Measurements from ENCODE around the gene NUDT5.
"Not testable (repeated sequence)": the region's sequence is repeated elsewhere in the genome, so short reads cannot be mapped to it uniquely, and the experiment has no call there.

Gene NUDT5

GRCh38 chr10:12195603-12196506 lies at the start of gene NUDT5, which contains the start of gene CDC123:
Gene NUDT5 (minus strand): TSS chr10:12195891. CDS start chr10:12186291, 9,600 bp downstream.
Gene CDC123 (plus strand): TSS chr10:12196188. CDS start chr10:12196246, 58 bp downstream.
- DNase-seq = peak; percentile 93

GRCh38 chr10:12243864-12244620 lies 48.4 kb upstream of the NUDT5 start:
- DNase-seq = no peak

GRCh38 chr10:12241810-12242529 lies 46.3 kb upstream of the NUDT5 start:
- DNase-seq = peak; percentile 34

- DNase-seq = no peak
These were observed 43.1 kb upstream of the NUDT5 start for GRCh38 chr10:12238821-12239220.

- DNase-seq = no peak
These were observed 41.9 kb upstream of the NUDT5 start for GRCh38 chr10:12237265-12238220.

- DNase-seq = no peak
These were observed 40.1 kb upstream of the NUDT5 start for GRCh38 chr10:12235796-12236195.

- no peak for DNase-seq
These were observed 39.5 kb upstream of the NUDT5 start for GRCh38 chr10:12235116-12235694.

GRCh38 chr10:12234687-12235086 lies 39.0 kb upstream of the NUDT5 start:
- not testable (repeated sequence) for DNase-seq

GRCh38 chr10:12228851-12229250 lies 33.2 kb upstream of the NUDT5 start:
- DNase-seq = no peak

GRCh38 chr10:12226438-12226837 lies 30.7 kb upstream of the NUDT5 start:
- DNase-seq = not testable (repeated sequence)

GRCh38 chr10:12225444-12225843 lies 29.8 kb upstream of the NUDT5 start:
- no peak for DNase-seq

- no peak for DNase-seq
These were observed 25.9 kb upstream of the NUDT5 start for GRCh38 chr10:12221323-12222298.

GRCh38 chr10:12218991-12219390 lies 23.3 kb upstream of the NUDT5 start:
- DNase-seq = no peak

- DNase-seq = no peak
These were observed 19.1 kb upstream of the NUDT5 start for GRCh38 chr10:12214763-12215218.

GRCh38 chr10:12214093-12214492 lies 18.4 kb upstream of the NUDT5 start:
- DNase-seq = no peak

GRCh38 chr10:12213621-12214020 lies 17.9 kb upstream of the NUDT5 start:
- DNase-seq = no peak

- no peak for DNase-seq
These were observed 16.8 kb upstream of the NUDT5 start for GRCh38 chr10:12212454-12212853.

GRCh38 chr10:12208460-12208859 lies 12.8 kb upstream of the NUDT5 start:
- DNase-seq = no peak

- no peak for DNase-seq
These were observed 11.4 kb upstream of the NUDT5 start for GRCh38 chr10:12207114-12207513.

- no peak for DNase-seq
These were observed 9.4 kb upstream of the NUDT5 start for GRCh38 chr10:12205082-12205481.

Measured in right hindlimb (tissue), 1 donor.